GM21447 (cell line): ENCODE data around the gene GULP1.
"Not testable (repeated sequence)": the region's sequence is repeated elsewhere in the genome, so short reads cannot be mapped to it uniquely, and the experiment has no call there.

Source experiments
- ATAC-seq: cut with Tn5 transposase; IDR thresholded peaks from one replicate; pipeline ENCODE4 v1.9.1; 2021; ENCODE audit not compliant: unreplicated experiment

Gene GULP1

GRCh38 chr2:188292348-188293239, 920 bp downstream of the GULP1 start:
- no peak for ATAC-seq

GRCh38 chr2:188293601-188294351, 2.1 kb downstream of the GULP1 start:
- ATAC-seq = no peak

GRCh38 chr2:188294352-188294926, 2.8 kb downstream of the GULP1 start:
- ATAC-seq = no peak

GRCh38 chr2:188295067-188295685, 3.5 kb downstream of the GULP1 start:
- ATAC-seq = no peak

- ATAC-seq = no peak
Measured at GRCh38 chr2:188297978-188298377, 6.3 kb downstream of the GULP1 start.

- ATAC-seq = not testable (repeated sequence)
Measured at GRCh38 chr2:188298937-188299371, 7.3 kb downstream of the GULP1 start.

GRCh38 chr2:188303363-188304031, 11.8 kb downstream of the GULP1 start:
- no peak for ATAC-seq

- ATAC-seq = no peak
Measured at GRCh38 chr2:188305271-188305670, 13.6 kb downstream of the GULP1 start.

GRCh38 chr2:188306271-188306670, 14.6 kb downstream of the GULP1 start:
- no peak for ATAC-seq

GRCh38 chr2:188307850-188308283, 16.2 kb downstream of the GULP1 start:
- ATAC-seq = no peak

GRCh38 chr2:188308483-188308882, 16.8 kb downstream of the GULP1 start:
- no peak for ATAC-seq

GRCh38 chr2:188309364-188309763, 17.7 kb downstream of the GULP1 start:
- no peak for ATAC-seq

- no peak for ATAC-seq
Measured at GRCh38 chr2:188314314-188315054, 22.8 kb downstream of the GULP1 start.

- no peak for ATAC-seq
Measured at GRCh38 chr2:188315750-188316149, 24.1 kb downstream of the GULP1 start.

GRCh38 chr2:188316342-188316741, 24.7 kb downstream of the GULP1 start:
- ATAC-seq = no peak

GRCh38 chr2:188316791-188317423, 25.2 kb downstream of the GULP1 start:
- no peak for ATAC-seq

- no peak for ATAC-seq
Measured at GRCh38 chr2:188318161-188318749, 26.6 kb downstream of the GULP1 start.

- no peak for ATAC-seq
Measured at GRCh38 chr2:188319838-188320237, 28.2 kb downstream of the GULP1 start.

- no peak for ATAC-seq
Measured at GRCh38 chr2:188320861-188321260, 29.2 kb downstream of the GULP1 start.
